ENCODE measurements around the gene VRK2. TPM values are rescaled to one million over a fixed set of nuclear protein-coding genes. Genes with fewer than 3 reads are reported as not detected.
"Not testable (repeated sequence)": the region's sequence is repeated elsewhere in the genome, so short reads cannot be mapped to it uniquely, and the experiment has no call there.

The VRK2 gene
- total RNA-seq, 2 experiments from 2014 or later: 23.3 to 26.3 TPM

DNA sequence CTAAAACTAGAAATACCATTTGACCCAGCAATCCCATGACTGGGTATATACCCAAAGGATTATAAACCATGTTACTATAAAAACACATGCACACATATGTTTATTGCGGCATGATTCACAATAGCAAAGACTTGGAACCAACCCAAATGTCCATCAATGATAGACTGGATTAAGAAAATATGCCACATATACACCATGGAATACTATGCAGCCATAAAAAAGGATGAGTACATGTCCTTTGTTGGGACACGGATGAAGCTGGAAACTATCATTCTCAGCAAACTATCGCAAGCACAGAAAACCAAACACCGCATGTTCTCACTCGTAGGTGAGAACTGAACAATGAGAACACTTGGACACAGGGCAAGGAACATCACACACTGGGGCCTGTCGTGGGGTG is 140.4 kb downstream of the VRK2 start:
- CTCF ChIA-PET; H3K9me3 Mint-ChIP-seq; intact Hi-C loops (cut with micrococcal nuclease); H3K27ac Mint-ChIP-seq; H3K27me3 Mint-ChIP-seq; DNase-seq; H3K4me1 Mint-ChIP-seq (ENCODE audit: low read depth); H3K4me3 Mint-ChIP-seq; POLR2A ChIA-PET: not testable (repeated sequence)
- H3K36me3 Mint-ChIP-seq: peaks cover 13% of the 10 kb centered on the region

DNA sequence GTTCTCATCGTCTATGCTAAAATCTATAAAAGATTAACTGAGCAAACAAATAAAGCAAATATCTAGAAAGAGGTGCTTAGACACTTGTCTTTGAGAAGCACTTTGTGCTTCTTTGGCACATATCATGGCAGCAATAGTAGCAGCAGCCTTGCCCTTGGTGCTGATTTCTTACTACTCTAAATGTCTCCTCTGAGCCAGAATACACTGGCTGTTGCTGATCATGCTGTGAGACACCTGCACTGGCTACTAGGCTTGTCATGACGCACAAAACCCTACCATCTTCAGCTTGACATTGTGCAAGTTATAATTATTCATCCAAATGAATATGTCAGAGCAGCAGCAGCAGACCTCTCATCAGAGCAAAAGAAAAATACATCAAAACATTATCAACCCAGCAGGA is 147.9 kb downstream of the VRK2 start:
- Mint-ChIP-seq H3K9me3 (no peaks in the 10 kb centered on the region), H3K27me3 (no peaks in the 10 kb centered on the region), H3K4me1 (ENCODE audit: low read depth) (no peaks in the 10 kb centered on the region), H3K4me3 (no peak overlapping the region), H3K36me3 (peaks cover 8% of the 10 kb centered on the region), H3K27ac (no peak overlapping the region)
- no peak for DNase-seq
- intact Hi-C loops (cut with micrococcal nuclease): no loop called here
- POLR2A ChIA-PET: no interaction called here
- CTCF ChIA-PET: no interaction called here

DNA sequence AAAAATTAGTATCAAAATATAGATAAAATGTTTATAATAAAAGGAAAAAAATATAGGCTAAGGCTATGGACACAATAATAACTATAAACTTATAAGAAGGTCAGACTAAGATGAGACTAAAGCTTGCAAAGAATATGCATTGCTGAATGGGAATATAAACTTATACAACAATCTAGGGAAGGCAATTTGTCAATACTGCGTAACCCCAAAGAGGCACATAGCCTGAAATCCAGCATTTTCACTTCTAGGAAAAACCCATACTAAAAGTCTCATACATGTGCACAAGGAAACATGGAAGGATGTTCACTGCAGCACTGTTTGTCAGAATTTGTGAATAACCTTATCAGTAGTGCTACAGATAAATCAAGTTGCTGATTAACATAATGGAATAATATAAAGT is 149.1 kb downstream of the VRK2 start:
- no peaks in the 10 kb centered on the region for H3K9me3 Mint-ChIP-seq
- ChIA-PET POLR2A (no interaction called here), CTCF (no interaction called here)
- H3K27ac Mint-ChIP-seq: no peak overlapping the region
- H3K36me3 Mint-ChIP-seq: peaks cover 8% of the 10 kb centered on the region
- DNase-seq: no peak
- no peaks in the 10 kb centered on the region for H3K4me1 Mint-ChIP-seq (ENCODE audit: low read depth)
- no peaks in the 10 kb centered on the region for H3K27me3 Mint-ChIP-seq
- intact Hi-C loops (cut with micrococcal nuclease): no loop called here
- H3K4me3 Mint-ChIP-seq: no peak overlapping the region

GRCh38 chr2:58197894-58198293 is 151.3 kb downstream of the VRK2 start:
- Mint-ChIP-seq H3K4me1 (ENCODE audit: low read depth) (no peaks in the 10 kb centered on the region), H3K4me3 (no peak overlapping the region), H3K27ac (no peak overlapping the region), H3K27me3 (no peaks in the 10 kb centered on the region), H3K36me3 (peaks cover 12% of the 10 kb centered on the region), H3K9me3 (no peaks in the 10 kb centered on the region)
- ChIA-PET CTCF (no interaction called here), POLR2A (no interaction called here)
- DNase-seq: no peak
- intact Hi-C loops (cut with micrococcal nuclease): no loop called here

DNA sequence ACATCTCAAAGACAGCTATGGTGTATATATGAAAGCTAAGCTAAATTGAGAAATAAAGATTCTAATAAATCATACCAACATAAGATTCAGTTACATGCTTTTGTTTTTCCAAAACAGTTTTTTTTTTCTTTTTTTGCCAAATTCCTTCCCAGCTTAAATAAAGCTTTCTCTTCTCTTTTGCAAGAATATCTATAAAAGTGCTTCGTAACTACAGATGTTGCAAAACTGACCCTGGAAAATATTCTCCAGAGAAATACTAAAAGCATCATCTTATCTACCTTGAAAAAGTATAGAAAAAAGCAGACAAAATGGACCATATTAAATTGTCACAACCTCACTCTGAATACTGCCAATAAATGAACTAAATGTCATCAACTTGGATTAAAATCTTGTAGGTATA is 155.8 kb downstream of the VRK2 start:
- no peak for DNase-seq
- no peaks in the 10 kb centered on the region for H3K9me3 Mint-ChIP-seq
- H3K27ac Mint-ChIP-seq: no peak overlapping the region
- H3K36me3 Mint-ChIP-seq: peaks cover 9% of the 10 kb centered on the region
- H3K4me3 Mint-ChIP-seq: no peak overlapping the region
- ChIA-PET POLR2A (interaction anchor here (0.7 kb wide), 1 partner anchor 12 kb away, joined by 3 read pairs; no protein-coding TSS in a partner anchor), CTCF (interaction anchor here (0.6 kb wide), 1 partner anchor 237 kb away, joined by 3 read pairs; no protein-coding TSS in a partner anchor)
- H3K27me3 Mint-ChIP-seq: no peaks in the 10 kb centered on the region
- H3K4me1 Mint-ChIP-seq (ENCODE audit: low read depth): no peaks in the 10 kb centered on the region
- intact Hi-C loops (cut with micrococcal nuclease): no loop called here

DNA sequence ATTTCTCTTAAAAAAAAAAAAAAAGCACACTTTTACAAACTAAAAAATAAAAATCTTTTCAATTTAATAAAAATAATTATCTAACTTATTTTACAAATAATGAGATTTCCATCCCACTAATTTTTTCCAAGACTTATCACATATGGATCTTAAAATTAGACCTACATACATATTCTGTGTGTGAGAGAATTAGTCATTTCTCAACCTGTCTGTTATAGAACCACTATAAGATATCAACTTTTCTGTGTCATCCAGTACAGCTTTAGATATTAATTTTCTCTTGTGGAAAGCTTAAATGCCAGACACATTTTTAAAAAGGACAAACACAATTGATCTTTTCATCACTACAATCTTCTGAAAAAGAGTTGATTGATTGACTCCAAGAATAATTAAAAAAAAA is 156.4 kb downstream of the VRK2 start:
- Mint-ChIP-seq H3K4me3 (no peak overlapping the region), H3K9me3 (no peaks in the 10 kb centered on the region), H3K36me3 (peaks cover 5% of the 10 kb centered on the region), H3K27me3 (no peaks in the 10 kb centered on the region), H3K27ac (no peak overlapping the region), H3K4me1 (ENCODE audit: low read depth) (no peaks in the 10 kb centered on the region)
- ChIA-PET POLR2A (no interaction called here), CTCF (interaction anchor here (0.6 kb wide), 1 partner anchor 237 kb away, joined by 3 read pairs; no protein-coding TSS in a partner anchor)
- intact Hi-C loops (cut with micrococcal nuclease): no loop called here
- DNase-seq: no peak

GRCh38 chr2:58204195-58204959 is 157.8 kb downstream of the VRK2 start:
- intact Hi-C loops (cut with micrococcal nuclease): no loop called here
- Mint-ChIP-seq H3K27me3 (no peaks in the 10 kb centered on the region), H3K27ac (no peak overlapping the region), H3K4me1 (ENCODE audit: low read depth) (no peaks in the 10 kb centered on the region), H3K36me3 (peaks cover 4% of the 10 kb centered on the region), H3K9me3 (no peaks in the 10 kb centered on the region), H3K4me3 (no peak overlapping the region)
- ChIA-PET POLR2A (no interaction called here), CTCF (interaction anchor here (1.4 kb wide), 1 partner anchor 13 kb away, joined by 3 read pairs; no protein-coding TSS in a partner anchor)
- DNase-seq: no peak

DNA sequence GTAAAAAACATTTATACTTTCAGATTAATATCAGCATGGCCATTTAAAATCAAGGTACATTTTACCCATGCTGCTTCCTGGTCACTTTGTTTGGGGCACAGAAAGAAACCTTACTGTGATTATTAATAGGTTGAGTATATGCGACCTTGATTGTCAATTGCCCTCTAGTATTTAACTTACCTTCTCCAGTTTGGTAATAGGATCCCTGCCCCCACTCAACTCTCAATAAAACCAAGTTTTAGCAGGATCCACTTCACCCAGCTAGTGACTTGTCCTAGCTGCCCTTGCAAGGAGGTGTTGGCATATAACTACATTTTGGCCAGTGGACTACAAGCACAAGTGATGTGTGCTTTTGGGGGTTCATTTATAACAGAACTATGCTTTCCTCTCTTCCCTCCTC is 160.2 kb downstream of the VRK2 start:
- peaks cover 18% of the 10 kb centered on the region for H3K9me3 Mint-ChIP-seq
- no peak for DNase-seq
- H3K36me3 Mint-ChIP-seq: peaks cover 22% of the 10 kb centered on the region
- H3K4me1 Mint-ChIP-seq (ENCODE audit: low read depth): no peaks in the 10 kb centered on the region
- intact Hi-C loops (cut with micrococcal nuclease): no loop called here
- no peak overlapping the region for H3K4me3 Mint-ChIP-seq
- no peak overlapping the region for H3K27ac Mint-ChIP-seq
- no peaks in the 10 kb centered on the region for H3K27me3 Mint-ChIP-seq
- CTCF ChIA-PET: no interaction called here
- POLR2A ChIA-PET: no interaction called here

DNA sequence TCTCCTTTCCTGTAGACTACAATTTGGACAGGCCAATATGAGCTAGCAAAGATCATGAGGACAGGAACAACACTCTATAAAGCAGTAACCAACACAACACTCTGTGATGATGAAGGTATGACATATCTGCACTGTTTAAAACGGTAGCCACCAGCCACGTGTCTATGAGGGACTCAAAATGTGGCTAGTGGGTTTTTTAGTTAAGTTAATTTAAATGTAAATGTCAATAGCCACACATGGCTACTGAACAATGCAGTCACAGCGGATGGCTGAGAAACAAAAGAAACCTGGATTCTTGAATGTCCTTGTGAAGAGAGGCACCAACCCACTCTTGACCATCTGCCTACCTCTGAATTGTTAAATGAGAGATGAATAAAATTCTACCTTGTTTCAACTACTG is 160.6 kb downstream of the VRK2 start:
- Mint-ChIP-seq H3K27ac (no peak overlapping the region), H3K4me1 (ENCODE audit: low read depth) (no peaks in the 10 kb centered on the region), H3K27me3 (no peaks in the 10 kb centered on the region), H3K9me3 (peaks cover 22% of the 10 kb centered on the region), H3K4me3 (no peak overlapping the region), H3K36me3 (peaks cover 25% of the 10 kb centered on the region)
- POLR2A ChIA-PET: no interaction called here
- DNase-seq: no peak
- intact Hi-C loops (cut with micrococcal nuclease): no loop called here
- CTCF ChIA-PET: no interaction called here

Other genes starting within 250 kb of the VRK2 start
- 10 to 100 TPM; 24.2 to 27.9 TPM for gene FANCL, start 194.5 kb downstream of the VRK2 start, total RNA-seq

All from activated CD4-positive, alpha-beta memory T cell treated with anti-CD3 and anti-CD28 coated beads for 36 hours (primary cell).